GM03348 (cell line): Measurements from ENCODE around the gene KLHL26.

Experiments
- DNase-seq: peaks from one replicate; pipeline ENCODE4 v3.0.0; 2012; ENCODE audit warnings: low spot score

KLHL26 gene

GRCh38 chr19:18685597-18686190 lies 48.9 kb downstream of the KLHL26 start:
- no peak for DNase-seq

DNA sequence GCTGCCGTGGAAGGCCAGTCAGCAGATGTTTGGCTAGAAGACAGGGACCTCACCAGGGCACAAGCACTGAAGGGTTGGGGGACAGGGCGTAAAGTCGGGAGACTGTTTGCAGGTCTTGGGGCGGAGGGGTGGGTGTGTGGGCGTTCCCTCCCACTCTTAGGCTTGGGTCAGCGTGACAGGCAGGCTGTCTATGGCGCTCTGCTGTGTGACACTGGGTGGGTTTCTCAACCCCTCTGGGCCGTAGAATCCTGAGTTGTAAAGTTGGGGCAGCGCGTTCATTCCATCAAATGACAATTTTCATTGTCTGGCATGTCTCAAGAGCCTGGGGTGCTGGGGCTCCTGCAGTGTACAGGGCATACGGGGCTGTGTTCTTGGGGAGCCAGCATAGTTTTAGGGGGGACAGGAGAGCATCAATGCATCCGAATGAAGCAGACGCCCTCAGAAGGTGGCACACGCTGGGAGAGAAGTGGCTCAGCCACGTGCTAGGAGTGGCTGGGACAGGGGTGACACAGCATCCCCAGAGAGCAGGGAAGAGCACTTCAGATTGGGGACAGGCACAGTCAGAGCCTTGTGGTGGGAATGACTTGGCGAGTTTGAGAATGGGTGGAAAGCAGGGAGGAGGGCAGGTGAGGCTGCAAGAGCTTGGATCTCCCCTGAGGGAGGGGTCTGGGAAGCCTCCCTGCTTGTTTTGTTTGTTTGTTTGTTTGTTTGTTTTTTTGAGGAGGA lies 51.1 kb downstream of the KLHL26 start:
- no peak for DNase-seq

- no peak for DNase-seq
These were observed 59.2 kb downstream of the KLHL26 start for GRCh38 chr19:18696023-18696422.

GRCh38 chr19:18697680-18698079 lies 60.9 kb downstream of the KLHL26 start:
- no peak for DNase-seq

DNA sequence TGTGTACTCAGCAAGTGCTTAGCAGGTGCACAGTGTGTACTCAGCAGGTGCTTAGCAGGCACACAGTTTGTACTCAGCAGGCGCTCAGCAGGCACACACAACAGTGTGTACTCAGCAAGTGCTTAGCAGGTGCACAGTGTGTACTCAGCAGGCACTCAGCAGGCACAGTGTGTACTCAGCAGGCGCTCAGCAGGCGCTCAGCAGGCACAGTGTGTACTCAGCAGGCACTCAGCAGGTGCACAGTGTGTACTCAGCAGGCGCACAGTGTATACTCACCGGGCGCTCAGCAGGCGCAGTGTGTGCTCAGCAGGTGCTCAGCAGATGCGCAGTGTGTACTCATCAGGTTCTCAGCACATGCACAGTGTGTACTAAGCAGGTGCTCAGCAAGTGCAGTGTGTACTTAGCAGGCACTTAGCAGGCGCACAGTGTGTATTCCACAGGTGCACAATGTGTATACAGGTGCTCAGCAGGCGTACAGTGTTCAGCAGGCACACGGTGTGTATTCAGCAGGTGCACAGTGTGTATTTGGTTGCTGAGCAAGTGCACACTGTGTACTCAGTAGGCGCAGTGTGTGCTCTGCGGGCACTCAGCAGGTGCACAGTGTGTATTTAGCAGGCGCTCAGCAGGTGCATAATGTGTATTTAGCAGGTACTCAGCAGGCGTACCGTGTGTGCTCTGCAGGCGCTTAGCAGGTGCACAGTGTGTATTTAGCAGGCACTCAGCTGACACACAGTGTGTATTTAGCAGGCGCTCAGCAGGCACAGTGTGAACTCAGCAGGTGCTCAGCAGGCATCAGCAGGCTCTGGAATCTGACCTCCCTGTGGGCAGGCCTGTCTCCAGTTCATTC lies 61.7 kb downstream of the KLHL26 start:
- DNase-seq: no peak

DNA sequence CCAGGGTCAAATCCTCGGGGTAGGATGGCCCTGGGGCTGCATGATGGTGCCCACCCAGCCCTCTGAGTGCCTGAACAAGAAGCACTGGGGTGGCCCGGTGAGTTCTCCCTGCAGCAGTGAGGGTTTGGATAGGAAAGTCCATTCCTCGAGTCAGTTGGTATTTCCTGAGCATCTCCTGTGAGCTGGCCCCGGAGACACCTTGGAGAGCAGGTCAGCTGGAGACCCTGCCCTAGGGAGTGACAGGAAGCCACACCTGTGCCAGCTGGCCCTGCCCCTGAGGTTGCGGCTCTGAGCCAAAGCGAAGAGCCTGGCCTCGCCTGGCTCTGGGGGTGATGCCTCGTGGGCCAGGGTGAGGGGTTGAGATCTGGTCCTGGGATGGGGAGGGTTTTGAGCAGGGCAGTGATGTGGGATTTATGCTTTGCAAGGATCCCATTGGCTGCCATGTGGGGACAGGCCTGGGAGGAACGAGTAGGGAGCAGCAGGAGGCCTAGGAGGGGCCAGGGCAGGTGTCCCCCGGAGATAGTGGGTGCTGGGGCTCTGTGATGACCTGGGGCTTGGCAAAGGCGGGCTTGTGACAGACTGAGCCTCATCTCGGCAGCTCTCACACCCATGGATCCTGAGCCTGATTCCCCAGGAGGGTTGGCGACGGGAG lies 62.7 kb downstream of the KLHL26 start:
- no peak for DNase-seq

DNA sequence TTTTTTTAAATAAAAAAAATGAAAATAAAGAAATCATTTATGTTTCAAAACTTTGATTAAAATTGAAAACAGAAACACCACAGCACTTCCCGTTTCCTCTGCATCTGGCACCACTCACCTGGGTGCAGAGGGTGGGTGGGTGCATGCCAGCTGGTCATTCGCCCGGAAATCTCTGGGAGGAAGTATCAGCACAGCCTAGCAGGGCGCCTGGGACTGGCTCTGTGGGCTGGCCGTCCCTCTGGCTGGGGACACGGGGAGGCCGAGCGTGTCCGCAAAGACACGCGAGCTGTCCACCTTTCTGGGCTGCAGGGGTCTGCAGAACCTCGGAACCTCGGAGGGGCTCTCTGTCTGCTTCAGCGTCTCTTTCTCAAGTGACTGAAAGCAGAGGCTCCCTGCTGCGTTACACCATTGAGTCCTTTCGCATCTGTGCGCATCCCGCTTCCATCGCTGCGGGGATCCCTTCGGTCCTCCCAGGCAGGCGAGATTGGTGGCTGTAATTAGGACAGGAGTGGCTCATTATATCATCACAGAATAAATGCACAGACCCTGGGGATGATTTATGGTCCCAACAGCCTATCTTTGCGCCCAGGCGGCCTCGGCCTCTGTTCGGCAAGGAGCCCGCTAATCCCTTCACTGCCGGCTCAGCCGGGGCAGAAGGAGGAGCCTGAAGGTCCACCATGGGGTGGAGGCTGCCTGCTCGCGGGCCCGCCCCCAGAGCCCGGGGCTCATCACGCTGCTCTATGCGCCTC lies 63.8 kb downstream of the KLHL26 start:
- peak; percentile 93 for DNase-seq

- no peak for DNase-seq
These were observed 64.4 kb downstream of the KLHL26 start for GRCh38 chr19:18701250-18701608.

DNA sequence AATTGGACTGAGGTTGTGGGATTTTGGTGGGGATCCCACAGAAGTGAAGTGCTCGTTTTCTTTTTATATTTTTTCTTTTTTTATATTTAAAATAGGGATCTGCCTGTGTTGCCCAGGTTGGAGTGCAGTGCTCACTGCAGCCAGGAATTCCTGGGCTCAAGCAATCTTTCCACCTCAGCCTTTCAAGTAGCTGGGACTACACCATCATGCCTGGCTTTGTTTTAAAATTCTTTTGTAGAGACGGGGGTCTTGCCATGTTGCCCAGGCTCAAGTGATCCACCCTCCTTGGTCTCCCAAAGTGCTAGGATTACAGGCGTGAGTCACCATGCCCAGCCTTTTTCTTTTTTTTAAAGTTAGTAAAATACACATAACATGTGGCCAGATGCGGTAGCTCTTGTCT lies 67.2 kb downstream of the KLHL26 start:
- no peak for DNase-seq

DNA sequence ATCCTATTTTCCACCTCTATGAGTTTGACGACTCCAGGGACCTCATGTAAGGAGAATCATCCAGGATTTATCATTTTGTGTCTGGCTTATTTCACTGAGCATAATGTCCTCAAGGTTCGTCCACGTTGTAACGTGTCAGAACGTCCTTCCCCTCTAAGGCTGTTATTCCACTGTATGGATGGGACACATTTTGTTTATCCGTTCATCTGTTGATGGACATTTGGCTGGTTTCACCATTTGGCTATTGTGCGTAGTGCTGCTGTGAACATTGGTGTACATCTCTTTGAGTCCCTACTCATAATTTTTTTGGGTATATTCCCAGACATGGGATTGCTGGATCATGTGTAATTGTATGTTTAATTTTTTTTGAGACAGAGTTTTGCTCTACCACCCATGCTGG lies 68.1 kb downstream of the KLHL26 start:
- no peak for DNase-seq

DNA sequence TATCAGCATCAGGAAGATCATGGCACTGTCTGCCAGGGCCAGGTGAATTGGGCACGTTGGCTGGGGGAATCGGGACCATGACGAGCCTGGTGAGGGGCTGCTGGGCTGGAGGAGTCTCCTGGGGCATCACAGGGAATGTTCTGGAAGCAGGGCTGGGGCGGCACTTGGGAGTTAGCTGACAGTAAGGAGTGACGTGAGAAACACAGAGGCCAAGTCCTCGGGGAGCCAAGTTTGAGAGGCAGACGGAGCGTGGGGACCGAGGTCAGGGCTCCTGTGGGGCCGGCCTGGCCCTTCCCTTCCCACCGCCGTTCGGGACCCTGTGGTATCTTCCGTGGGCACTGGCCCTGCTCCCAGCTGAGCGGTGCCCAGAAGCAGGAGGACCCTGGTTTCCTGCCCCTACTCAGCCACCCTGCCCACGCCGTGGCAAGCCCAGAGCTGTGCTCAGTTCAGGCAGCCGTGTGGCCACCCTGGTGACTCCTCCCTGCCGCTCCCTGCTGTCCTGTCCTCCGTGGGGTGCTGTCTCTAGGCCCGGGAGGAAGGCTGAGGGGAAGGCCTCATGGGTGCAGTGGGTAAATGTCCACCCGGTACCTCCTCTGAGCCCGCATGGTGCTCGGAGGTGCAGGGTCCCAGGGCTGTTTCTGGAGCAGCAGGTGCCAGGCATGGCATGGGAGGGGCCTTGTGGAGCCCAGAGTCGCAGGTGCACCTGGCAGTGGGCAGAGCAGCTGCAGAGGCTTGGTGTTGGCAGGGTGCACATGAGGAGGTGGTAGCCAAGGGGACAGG lies 71.8 kb downstream of the KLHL26 start:
- DNase-seq: no peak

- no peak for DNase-seq
These were observed 72.7 kb downstream of the KLHL26 start for GRCh38 chr19:18709546-18709945.

GRCh38 chr19:18710186-18710585 lies 73.4 kb downstream of the KLHL26 start:
- DNase-seq: no peak

DNA sequence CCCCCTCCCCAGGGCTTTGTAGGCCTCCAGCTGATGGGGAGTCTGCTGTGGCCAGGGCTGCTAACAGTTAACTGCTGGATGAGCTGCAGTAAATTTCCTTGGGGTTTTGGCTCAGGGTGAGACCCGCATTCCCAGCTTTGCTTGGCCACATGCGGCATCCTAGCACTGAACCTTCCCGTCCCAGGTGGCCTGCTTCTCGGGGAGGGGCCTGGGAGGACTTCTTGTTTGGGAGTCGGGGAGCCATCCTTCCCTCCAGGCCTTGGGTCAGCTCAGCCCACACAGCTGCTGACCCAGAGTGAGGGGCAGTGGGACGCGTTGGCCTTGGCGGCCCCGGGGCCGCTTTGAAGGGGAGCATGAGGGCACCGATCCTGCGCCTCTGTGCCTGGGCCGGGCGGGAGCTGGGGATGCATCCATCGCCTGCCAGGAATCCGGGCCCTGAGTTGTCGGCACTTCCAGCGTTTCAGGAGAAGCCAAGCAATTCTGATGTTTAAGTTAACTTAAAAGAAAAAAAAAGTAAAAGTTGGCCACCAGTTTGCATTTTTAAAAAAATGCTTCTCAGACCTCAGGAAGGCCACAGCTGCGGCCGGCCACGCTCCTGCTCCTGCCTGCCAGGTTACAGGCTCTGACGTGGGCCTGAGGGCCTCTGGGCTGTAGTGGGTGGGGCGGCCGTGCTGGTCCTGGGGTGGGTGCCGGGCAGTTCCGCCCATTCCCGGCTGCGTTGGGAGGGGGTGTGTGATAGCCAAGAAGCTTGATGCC lies 74.3 kb downstream of the KLHL26 start:
- DNase-seq: no peak

DNA sequence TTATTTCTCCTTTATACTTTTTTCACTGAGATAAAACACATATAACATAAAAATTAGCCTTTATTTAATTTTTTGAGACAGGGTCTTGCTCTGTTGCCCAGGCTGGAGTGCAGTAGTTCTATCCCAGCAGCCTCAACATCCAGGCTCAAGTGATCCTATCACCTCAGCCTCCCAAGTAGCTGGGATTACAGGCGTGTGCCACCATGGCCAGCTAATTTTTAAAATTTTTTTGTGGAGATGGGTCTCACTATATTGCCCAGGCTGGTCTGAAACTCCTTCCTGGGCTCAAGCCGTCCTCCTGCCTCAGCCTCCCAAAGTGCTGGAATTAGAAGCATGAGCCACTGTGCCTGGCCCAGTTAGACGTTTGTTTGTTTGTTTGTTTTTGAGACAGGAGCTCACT lies 75.1 kb downstream of the KLHL26 start:
- DNase-seq: no peak

DNA sequence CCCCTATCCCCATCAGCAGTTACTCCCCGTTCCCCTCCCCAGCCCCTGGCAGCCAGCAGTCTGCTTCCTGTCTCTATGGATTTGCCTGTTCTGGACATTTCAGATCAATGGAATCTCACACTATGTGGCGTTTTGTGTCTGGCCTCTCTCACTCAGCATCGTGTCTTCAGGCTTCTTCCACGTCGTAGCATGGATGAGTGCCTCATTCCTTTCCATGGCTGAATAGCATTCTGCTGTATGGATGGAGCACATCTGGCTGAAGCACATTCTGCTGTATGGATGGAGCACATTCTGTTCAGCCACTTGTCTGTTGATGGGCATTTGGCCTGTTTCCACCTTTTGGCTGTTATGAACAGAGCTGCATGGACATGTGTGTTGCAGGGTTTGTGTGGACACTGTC lies 76.2 kb downstream of the KLHL26 start:
- DNase-seq: no peak

GRCh38 chr19:18713550-18714117 lies 76.8 kb downstream of the KLHL26 start:
- no peak for DNase-seq

- no peak for DNase-seq
These were observed 78.6 kb downstream of the KLHL26 start for GRCh38 chr19:18715416-18715815.

GRCh38 chr19:18716857-18717256 lies 80.0 kb downstream of the KLHL26 start:
- no peak for DNase-seq

GRCh38 chr19:18717601-18718000 lies 80.8 kb downstream of the KLHL26 start:
- DNase-seq: no peak
